NCI-H510A (cell line): ENCODE measurements around the gene DMAC2.
"Not testable (repeated sequence)": the region's sequence is repeated elsewhere in the genome, so short reads cannot be mapped to it uniquely, and the experiment has no call there.

Experiments used
- DNase-seq: peaks from one replicate; lab custom pipeline; 2025; lab: John Stamatoyannopoulos, UW

The DMAC2 gene

DNA sequence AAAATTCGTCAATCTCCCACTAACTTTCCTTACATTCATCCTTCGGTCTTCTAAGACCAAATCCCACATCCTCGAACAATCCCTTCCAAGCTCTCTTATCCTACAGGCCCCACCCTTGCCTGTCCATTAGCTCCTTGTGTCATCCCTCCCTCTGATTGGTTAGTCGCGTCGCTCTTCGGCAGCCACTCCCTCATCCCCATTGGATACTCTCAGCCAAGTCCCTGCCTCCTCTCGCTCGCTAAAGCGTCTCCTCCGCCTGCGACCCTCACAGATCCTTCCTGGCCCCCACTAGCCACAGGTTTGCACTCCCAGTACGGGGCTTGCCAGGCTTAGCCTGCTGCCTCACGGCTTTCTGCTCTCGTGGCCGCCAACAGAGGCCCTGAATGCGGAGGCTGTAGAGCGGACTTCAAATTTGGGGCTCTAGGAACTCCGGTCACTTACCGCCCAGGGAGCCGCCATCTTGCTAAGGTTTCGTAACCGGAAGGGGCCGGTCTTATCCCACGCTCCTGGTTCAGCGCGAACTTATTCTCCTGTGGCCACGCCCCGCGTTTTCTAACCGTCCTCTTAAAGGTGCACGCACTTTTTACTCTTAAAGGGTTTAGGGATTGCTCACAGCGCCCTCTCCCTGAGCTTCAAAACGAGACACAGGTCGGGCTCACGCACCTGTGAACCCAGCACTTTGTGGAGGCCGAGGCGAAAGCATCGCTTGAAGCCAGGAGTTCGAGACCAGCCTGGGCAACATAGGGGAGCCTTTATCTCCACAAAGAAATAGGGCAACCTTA lies at the start of gene DMAC2:
Gene DMAC2, minus strand, starts transcription at position 472 of the 782 bp plus-strand sequence. Its CDS starts 13 bp downstream, at position 459.
- peak; percentile 99 for DNase-seq

DNA sequence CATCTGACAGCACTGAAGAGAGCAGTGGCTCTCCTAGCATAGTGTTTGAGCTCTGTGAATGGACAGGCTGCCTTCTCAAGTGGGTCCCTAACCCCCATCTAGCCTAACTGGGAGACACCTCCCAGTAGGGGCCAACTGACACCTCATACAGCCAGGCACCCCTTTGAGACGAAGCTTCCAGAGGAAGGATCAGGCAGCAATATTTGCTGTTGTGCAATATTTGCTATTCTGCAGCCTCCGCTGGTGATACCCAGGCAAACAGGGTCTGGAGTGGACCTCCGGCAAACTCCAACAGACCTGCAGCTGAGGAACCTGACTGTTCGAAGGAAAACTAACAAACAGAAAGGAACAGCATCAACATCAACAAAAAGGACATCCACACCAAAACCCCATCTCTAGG lies 47.2 kb upstream of the DMAC2 start:
- DNase-seq, result not testable (repeated sequence)

DNA sequence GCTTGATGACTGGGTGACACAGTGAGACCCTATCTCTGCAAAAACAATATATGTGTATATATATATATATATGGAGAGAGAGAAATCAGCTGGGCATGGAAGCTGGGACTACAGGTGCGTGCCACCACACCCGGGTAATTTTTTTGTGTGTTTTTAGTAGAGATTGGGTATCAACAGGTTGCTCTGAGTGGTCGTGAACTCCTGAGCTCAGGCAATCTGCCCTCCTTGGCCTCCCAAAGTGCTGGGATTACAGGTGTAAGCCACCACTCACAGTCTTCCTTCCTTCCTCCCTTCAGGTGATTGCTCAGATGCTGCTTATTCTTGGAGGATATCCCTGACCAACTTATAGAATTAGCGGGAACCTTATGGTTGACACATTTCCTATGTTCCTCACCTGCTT lies 45.1 kb upstream of the DMAC2 start:
- DNase-seq, result no peak

DNA sequence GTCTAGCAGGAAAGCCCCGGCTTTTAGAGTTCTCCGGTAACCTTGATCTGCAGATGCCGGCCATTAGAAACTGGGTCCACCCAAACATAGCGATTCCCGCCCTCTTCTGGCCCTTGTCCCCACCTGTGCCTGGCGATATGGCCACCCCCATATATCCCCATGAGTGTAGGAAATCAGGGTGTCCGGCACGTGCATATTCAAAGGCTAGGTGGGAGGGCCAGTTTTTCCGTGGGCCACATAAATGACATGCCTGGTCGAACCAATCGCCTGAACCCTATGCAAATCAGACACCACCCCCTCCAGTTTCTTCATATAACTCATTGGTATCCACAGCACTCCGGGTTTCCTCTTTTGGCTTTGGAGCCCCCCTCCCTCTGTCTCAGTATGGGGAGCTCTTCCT lies 40.6 kb upstream of the DMAC2 start:
- DNase-seq, result no peak

DNA sequence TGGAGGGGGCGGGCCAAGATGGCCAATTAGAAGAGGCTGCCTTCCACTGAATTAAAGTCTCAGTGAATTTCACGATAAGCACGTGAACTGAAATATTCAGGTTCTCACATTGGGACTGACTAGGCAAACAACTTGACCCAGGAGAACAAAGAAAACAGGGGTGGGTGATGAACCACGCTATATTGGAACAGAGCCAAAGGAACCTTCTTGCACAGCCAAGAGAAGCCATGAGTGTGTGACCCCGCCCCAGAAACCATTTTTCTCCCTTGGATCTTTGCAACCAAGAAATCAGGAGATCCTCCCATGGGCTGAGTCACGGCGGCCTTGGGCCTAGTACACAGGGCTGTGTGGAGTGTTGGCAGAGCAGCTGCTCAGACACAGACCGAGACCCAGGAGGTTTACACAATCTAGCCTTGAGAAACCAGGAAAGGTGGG lies 40.1 kb upstream of the DMAC2 start:
- no peak for DNase-seq

DNA sequence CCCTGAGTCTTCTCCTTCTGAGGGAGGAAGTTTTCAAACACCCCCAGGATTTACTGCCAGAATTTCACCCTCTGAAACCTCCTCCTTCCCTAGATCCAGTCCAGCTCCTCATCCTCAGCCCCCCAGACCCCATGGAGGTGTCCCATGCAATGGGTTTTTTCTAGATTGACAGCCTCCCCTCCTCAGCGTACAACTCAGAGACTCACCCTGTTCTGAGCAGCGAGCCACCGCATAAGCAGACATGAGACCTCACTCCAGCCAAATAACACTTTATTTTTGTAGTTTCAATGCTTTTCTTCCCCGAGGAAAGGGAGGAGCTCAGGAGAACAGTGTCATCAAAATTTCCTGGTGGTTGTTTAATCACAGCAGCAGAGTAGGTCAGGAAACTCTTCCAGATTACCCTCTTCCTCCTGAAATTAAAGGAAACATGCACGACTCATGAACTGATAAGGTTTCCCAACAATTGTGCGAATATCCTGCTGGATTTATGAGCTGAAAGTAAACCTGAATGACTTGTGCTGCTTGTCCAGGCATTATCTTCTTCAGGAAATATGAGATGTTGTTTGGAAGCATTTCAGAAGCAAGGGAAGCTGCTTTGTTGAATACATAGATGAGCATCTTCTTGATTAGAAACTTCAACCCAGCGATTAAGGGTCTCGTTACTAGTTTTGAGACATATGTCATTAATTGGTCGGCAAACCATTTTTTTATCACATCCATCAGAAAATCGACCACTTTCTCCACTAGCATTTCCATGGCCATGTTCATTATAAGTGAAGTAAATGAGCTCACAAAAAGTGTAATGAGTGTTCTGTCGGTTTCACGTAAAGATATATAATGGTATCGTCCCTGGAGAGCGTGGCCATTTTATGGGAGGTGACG lies 39.4 kb upstream of the DMAC2 start:
- no peak for DNase-seq

DNA sequence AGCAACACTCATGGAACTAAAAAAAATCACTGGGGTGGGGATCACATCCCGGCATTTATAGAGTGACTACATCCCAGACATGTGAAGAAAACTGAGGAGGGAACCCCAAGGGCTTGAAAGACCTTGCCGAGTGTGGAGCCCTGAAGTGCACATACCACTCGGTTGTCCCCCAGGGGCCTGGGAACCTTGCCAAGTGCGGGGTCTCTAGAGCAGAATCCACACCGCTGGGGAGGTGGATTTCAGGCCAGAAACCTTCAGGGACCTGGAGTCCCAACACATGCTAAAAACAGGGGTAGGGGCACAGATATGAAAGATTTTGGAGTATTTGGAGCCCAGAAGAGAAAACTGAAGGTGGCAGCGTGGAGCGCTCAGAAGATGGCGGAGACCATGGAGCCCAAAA lies 38.5 kb upstream of the DMAC2 start:
- no peak for DNase-seq

DNA sequence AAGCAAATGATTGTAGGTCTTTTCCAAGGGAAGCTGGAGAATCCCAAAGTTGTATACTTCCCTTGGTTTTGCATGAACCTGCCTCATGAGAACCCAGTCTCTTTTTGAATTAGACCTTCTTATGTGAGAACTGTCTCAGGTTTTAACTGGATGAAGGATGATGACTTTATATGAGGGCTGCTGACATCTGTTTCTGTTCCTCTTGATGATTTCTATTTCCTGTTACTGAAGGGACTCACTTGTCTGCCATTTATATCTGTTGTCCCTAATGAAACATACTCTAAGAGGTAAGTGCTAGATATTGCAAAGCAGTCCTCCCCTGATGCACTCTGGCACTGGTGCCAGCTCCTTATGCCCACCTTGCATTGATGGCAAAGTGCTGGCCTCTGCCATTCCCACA lies 36.9 kb upstream of the DMAC2 start:
- no peak for DNase-seq

DNA sequence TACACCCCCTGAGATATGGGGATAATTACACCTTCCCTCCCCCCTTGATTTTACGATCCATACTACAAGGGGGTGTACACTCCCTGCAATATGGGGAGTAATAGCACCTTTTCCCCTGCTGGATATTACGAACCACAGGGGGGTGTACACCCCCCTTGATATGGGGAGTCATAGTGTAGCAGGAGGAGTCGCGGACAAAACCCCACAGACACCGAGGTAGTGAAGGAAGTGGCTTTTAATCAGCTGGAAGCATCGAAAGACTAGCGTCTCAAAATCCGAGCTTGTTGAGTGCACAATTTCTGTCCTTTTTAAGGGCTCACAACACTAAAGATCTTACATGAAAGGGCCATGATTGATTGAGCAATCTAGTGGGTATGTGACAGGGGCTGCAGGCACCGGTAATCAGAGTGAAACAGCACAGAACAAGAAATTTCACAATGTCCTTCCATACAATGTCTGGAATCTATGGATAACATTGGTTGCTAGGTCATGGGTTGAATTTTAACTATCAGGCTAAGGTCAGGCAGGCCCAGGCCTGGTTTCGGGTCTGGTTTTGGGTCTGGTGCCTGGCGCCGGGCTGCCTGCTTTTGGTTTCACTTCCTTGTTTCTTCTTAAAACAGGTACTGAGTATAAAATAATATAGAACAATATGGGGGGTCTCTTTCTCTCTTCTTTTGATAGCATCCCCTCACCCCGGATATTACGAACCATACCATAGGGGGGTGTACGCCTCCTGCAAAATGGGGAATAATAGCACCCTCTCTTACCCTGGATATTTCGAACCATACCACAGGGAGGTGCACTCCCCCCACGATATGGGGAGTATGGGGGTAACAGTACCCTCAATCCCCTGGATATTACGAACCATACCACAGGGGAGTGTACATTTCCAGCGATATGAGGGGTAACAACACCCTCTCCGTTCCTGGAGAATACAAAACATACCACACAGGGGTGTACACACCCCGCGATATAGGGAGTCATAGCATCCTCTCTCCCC lies 23.8 kb upstream of the DMAC2 start:
- DNase-seq, result not testable (repeated sequence)

DNA sequence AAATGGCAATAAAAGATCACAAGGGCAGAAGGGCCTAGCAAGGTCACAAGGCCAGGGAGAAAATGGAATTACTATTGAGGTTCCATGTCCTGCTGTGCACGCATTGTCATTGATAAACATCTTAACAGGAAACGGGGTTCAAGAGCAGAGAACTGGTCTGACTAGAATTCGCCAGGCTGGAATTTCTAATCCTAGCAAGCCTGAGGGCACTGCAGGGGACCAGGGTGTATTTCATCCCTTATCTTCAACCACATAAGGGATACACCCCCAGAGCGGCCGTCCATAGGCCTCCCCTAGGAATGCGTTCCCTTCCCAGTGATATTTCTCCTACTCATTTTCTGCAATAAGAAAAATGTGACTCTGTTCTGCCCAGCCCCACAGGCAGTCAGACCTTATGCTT lies 22.8 kb upstream of the DMAC2 start:
- DNase-seq, result no peak

DNA sequence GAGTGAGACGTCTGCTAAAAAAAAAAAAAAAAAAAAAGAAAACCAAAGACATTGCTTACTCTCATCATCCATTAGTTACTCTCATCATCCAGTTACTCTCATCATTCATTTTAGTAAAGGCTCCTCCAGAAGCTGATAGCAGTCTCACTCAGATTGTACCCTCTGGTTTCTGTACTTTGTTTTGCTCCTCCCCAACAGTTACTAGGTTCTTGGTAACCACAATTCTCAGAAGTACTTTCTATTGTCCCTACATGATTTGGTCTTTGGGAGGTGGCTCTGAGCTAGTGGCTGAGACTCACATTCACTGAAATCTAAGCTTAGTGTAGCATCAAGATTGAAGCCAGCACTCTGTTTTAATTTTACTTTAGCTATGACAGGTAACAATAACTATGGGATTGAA lies 17.5 kb upstream of the DMAC2 start:
- no peak for DNase-seq

DNA sequence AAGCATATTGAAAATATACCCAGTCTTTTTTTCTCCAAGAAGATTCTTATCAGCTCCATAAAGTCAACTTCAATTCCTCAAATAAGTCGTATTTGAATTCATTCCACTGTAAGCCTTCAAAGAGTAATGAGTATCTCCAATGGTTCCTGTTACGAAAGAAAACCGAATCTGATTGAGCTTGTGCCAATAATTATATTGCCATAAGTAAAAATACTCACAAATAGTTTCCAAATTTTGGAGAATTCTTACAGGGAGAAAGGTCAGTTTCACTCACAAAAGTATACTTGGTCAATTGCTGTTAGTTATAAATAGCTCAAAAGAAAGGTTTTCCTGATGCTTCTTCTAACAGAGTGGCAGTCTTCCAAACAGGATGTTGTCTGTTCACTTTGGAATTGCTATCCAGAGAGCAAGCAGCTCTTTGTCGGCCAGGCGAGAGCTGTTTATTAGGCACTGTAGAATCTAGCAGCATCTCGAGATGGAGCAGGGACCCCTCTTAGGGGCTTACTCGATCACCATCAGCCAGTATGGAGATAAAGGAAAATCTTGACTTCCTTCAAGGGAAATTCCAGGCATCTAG lies 16.7 kb upstream of the DMAC2 start:
- no peak for DNase-seq

DNA sequence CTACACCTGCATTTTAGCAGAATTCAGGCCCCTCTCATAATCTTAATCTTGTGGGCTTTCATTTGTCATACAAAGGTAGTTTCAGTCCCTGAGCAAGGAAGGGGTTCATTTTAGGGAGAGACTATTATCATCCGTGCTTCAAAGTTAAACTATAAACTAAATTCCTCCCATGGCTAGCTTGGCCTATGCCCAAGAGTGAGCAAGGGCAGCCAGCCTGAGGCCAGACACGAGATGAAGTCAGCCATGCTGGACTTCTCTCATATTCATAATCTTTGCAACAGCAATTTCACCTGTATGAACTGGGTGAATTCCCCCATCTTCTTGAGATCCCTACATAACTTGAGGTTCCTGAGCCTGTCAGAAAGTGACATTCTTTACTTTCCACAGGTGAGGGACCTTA lies 16.2 kb upstream of the DMAC2 start:
- DNase-seq, result no peak

DNA sequence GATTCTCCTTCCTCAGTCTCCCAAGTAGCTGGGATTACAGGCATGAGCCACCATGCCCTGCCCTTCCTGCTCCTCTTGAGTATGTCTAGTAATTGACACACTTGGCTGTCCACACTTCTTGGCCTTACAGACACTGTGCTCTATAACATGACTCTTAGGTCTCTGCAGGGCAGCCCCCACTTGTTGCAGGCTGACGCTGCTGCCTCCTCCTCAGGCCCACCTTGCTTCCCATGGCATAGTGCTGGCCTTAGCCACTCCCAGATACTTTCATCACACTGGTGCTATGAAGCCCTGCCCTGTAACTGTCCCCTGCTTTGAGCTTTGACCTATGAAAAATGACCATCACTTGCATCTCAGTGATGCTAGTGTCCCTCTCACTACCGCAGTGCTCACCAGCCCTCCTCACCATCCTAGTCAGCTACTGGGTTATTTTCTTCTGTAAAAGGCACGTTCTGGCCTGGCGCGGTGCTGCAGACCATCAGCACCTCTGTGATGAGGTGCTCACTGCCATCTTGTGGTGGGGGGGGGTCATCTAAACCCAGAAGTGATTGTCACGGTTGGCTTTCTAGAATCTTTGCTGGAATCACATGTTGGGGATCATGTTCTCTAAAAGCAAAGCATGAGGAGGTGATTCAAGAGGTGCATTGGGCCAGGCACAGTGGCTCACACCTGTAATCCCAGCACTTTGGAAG lies 13.0 kb upstream of the DMAC2 start:
- DNase-seq, result no peak

DNA sequence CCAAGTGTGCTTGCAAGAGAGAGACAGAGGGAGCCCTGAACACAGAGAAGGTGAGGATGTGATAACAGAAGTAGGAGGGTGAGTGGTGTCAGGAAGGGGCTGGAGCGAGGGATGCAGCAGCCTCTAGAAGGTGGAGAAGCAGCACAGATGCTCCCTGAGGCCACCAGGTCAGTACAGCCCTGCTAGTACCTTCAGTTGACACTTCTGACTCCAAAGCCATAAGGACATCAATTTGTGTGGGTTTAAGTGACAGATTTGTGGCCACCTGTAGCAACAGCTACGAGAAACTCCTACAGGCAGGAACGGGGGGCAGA lies 10.1 kb upstream of the DMAC2 start:
- no peak for DNase-seq

DNA sequence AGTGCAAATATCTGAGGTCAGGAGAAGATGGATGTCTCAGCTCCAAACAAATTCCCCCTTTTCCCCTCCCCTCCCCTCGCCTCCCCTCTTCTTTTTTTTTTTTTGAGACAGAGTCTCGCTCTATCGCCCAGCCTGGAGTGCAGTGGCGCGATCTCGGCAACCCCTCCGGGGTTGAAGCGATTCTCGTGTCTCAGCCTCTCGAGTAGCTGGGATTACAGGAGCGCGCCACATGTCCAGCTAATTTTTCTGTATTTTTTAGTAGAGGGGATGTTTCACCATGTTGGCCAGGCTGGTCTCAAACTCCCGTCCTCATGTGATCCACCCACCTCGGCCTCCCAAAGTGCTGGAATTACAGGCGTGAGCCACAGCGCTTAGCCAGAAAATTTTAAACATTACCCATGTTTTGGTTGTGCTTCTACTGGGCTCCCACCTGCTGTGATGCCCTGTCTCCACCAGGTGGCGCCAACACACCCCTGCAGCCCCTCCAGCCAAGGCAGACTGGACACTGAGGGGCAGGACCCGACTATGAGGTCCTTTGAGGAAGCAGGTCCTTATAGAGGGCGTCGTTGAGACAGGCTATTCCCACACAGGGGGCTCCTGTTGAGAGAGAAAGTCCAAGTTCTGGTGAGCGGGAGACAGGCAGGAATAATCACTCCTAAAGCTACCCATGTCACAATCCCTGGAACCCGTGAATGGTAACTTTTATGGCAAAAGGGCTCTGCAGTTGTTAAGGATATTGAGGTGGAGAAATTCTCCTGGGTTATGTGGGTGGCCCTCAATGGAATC lies 9.6 kb upstream of the DMAC2 start:
- peak; percentile 21 for DNase-seq

DNA sequence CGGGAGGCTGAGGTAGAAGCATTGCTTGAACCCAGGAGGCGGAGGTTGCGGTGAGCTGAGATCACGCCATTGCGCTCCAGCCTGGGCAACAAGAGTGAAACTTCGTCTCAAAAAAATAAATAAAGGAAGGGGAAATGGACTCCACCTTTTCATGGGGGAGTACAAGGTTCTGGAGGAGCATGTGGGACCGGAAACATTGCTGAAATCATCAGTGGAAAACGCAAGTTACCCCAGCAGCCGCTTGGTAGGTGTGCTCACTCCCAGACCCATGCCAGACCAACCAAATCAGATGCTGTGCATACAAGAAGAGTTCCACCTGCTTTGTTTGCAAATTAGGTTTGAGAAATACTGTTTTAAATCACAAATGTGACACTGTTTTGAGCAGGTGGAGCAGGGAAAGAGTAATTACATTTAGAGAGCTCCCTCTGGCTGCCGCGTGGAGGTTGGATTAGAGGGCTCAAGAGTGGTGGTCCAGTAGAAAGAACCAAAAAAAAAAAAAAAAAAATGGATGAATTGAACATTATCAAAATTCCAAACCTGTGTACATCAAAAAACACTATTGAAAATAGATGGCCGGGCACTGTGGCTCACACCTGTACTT lies 8.1 kb upstream of the DMAC2 start:
- no peak for DNase-seq

DNA sequence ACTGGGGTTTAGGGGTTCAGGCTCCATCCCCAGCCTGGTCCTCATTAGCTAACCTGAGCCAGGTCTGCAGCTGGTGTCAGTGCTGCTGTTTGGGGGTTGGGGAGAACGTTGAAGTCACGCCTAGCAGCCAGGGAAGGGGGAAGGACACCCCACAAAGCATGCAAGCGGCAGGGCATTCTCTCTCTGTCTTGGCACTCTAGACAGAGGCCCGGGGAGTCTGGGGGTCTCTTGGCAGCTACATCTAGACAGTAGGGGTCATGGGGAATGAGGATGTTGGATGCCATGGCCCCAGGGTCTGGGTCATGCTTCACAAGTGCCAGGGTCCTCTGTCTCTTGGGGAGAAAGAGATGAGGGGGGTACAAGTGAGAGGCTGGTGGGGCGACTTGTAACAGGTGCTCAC lies 5.9 kb upstream of the DMAC2 start:
- no peak for DNase-seq

DNA sequence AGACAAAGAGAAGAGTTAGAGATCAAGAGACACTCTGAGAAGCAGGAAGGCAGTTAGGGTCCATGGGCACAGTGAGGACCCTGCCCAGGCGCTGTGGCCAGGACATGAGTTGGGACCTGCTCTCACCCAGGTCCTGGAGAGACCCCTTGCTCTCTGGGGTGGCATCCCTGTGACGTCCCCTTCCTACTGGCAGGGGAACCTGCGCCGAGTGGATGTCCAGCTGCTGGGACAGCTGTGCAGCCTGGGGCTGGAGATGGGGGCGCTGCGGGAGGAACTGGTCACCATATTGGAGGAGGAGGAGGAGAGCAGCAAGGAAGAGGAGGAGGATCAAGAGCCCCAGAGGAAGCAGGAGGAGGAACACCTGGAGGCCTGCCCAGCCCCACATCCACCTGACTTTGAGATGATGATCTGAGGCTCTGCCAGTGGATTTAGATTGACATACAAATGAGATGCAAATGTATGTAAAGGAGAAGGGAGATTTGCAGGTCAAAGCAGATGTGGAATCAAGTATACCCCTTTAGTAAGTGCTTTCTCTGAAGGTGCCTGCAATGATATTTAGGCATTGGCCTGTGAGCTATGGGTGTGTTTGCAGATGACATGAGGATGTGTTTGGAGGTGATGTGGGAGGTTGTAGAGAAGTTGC lies 4.2 kb upstream of the DMAC2 start:
- no peak for DNase-seq
